ENCODE measurements around the gene CCDC27.

Gene CCDC27

GRCh38 chr1:3741566-3742438 lies 10.4 kb upstream of the CCDC27 start:
- no peaks in the 10 kb centered on the region for H3K27me3 ChIP-seq (ENCODE audit: low read depth, low read length)
- H3K36me3 ChIP-seq (ENCODE audit: control insufficient read depth in 1 of 2, insufficient read depth in 2 of 2, low read length in 2 of 2), result peaks cover 9 to 59% of the 10 kb centered on the region in 2 donors

GRCh38 chr1:3742439-3743298 lies 9.6 kb upstream of the CCDC27 start:
- Histone ChIP-seq H3K9me3 (ENCODE audit: control insufficient read depth in 1 of 2, low read length in 2 of 2) (no peaks in the 10 kb centered on the region), H3K4me3 (ENCODE audit: low read depth in 1 of 2, low read length in 2 of 2) (no peak overlapping the region), H3K4me1 (ENCODE audit: control insufficient read depth in 1 of 2, insufficient read depth in 2 of 2, low read length in 2 of 2) (peaks cover 1 to 22% of the 10 kb centered on the region in 2 donors), H3K27ac (ENCODE audit: low read length) (no peak overlapping the region), H3K36me3 (ENCODE audit: control insufficient read depth in 1 of 2, insufficient read depth in 2 of 2, low read length in 2 of 2) (peaks cover 9 to 50% of the 10 kb centered on the region in 2 donors), H3K27me3 (ENCODE audit: low read depth, low read length) (no peaks in the 10 kb centered on the region)

More at GRCh38 chr1:3741566-3742438, 10.4 kb upstream of the CCDC27 start:
- Histone ChIP-seq H3K27ac (ENCODE audit: low read length) (no peak overlapping the region), H3K9me3 (ENCODE audit: control insufficient read depth in 1 of 2, low read length in 2 of 2) (no peaks in the 10 kb centered on the region), H3K4me1 (ENCODE audit: control insufficient read depth in 1 of 2, insufficient read depth in 2 of 2, low read length in 2 of 2) (peaks cover 0 to 20% of the 10 kb centered on the region in 2 donors), H3K4me3 (ENCODE audit: low read depth in 1 of 2, low read length in 2 of 2) (no peak overlapping the region)

GRCh38 chr1:3743421-3743820 lies 8.8 kb upstream of the CCDC27 start:
- H3K9me3 ChIP-seq (ENCODE audit: control insufficient read depth in 1 of 2, low read length in 2 of 2), result no peaks in the 10 kb centered on the region
- peaks cover 3 to 26% of the 10 kb centered on the region in 2 donors for H3K4me1 ChIP-seq (ENCODE audit: control insufficient read depth in 1 of 2, insufficient read depth in 2 of 2, low read length in 2 of 2)
- no peak overlapping the region for H3K4me3 ChIP-seq (ENCODE audit: low read depth in 1 of 2, low read length in 2 of 2)
- H3K27ac ChIP-seq (ENCODE audit: low read length), result no peak overlapping the region
- peaks cover 9 to 43% of the 10 kb centered on the region in 2 donors for H3K36me3 ChIP-seq (ENCODE audit: control insufficient read depth in 1 of 2, insufficient read depth in 2 of 2, low read length in 2 of 2)
- H3K27me3 ChIP-seq (ENCODE audit: low read depth, low read length), result no peaks in the 10 kb centered on the region

GRCh38 chr1:3743826-3744225 lies 8.4 kb upstream of the CCDC27 start:
- no peaks in the 10 kb centered on the region for H3K27me3 ChIP-seq (ENCODE audit: low read depth, low read length)
- no peak overlapping the region for H3K4me3 ChIP-seq (ENCODE audit: low read depth in 1 of 2, low read length in 2 of 2)
- H3K27ac ChIP-seq (ENCODE audit: low read length), result no peak overlapping the region
- peaks cover 3 to 26% of the 10 kb centered on the region in 2 donors for H3K4me1 ChIP-seq (ENCODE audit: control insufficient read depth in 1 of 2, insufficient read depth in 2 of 2, low read length in 2 of 2)
- peaks cover 8 to 39% of the 10 kb centered on the region in 2 donors for H3K36me3 ChIP-seq (ENCODE audit: control insufficient read depth in 1 of 2, insufficient read depth in 2 of 2, low read length in 2 of 2)
- no peaks in the 10 kb centered on the region for H3K9me3 ChIP-seq (ENCODE audit: control insufficient read depth in 1 of 2, low read length in 2 of 2)

- no peaks in the 10 kb centered on the region for H3K27me3 ChIP-seq (ENCODE audit: low read depth, low read length)
- peaks cover 6 to 33% of the 10 kb centered on the region in 2 donors for H3K36me3 ChIP-seq (ENCODE audit: control insufficient read depth in 1 of 2, insufficient read depth in 2 of 2, low read length in 2 of 2)
- no peak overlapping the region for H3K4me3 ChIP-seq (ENCODE audit: low read depth in 1 of 2, low read length in 2 of 2)
- H3K4me1 ChIP-seq (ENCODE audit: control insufficient read depth in 1 of 2, insufficient read depth in 2 of 2, low read length in 2 of 2), result peaks cover 3 to 26% of the 10 kb centered on the region in 2 donors
- no peak overlapping the region for H3K27ac ChIP-seq (ENCODE audit: low read length)
- H3K9me3 ChIP-seq (ENCODE audit: control insufficient read depth in 1 of 2, low read length in 2 of 2), result no peaks in the 10 kb centered on the region
Observed at GRCh38 chr1:3744646-3745045, 7.6 kb upstream of the CCDC27 start.

- Histone ChIP-seq H3K36me3 (ENCODE audit: control insufficient read depth in 1 of 2, insufficient read depth in 2 of 2, low read length in 2 of 2) (peaks cover 6 to 28% of the 10 kb centered on the region in 2 donors), H3K4me1 (ENCODE audit: control insufficient read depth in 1 of 2, insufficient read depth in 2 of 2, low read length in 2 of 2) (peaks cover 3 to 26% of the 10 kb centered on the region in 2 donors), H3K27me3 (ENCODE audit: low read depth, low read length) (no peaks in the 10 kb centered on the region), H3K4me3 (ENCODE audit: low read depth in 1 of 2, low read length in 2 of 2) (no peak overlapping the region), H3K9me3 (ENCODE audit: control insufficient read depth in 1 of 2, low read length in 2 of 2) (no peaks in the 10 kb centered on the region), H3K27ac (ENCODE audit: low read length) (no peak overlapping the region)
Observed at GRCh38 chr1:3745071-3745470, 7.2 kb upstream of the CCDC27 start.

GRCh38 chr1:3745590-3746381 lies 6.5 kb upstream of the CCDC27 start:
- peaks cover 3 to 26% of the 10 kb centered on the region in 2 donors for H3K4me1 ChIP-seq (ENCODE audit: control insufficient read depth in 1 of 2, insufficient read depth in 2 of 2, low read length in 2 of 2)
- no peak overlapping the region for H3K27ac ChIP-seq (ENCODE audit: low read length)
- H3K4me3 ChIP-seq (ENCODE audit: low read depth in 1 of 2, low read length in 2 of 2), result peak overlapping the region; percentile 52 to 79
- no peaks in the 10 kb centered on the region for H3K9me3 ChIP-seq (ENCODE audit: control insufficient read depth in 1 of 2, low read length in 2 of 2)
- H3K27me3 ChIP-seq (ENCODE audit: low read depth, low read length), result no peaks in the 10 kb centered on the region
- H3K36me3 ChIP-seq (ENCODE audit: control insufficient read depth in 1 of 2, insufficient read depth in 2 of 2, low read length in 2 of 2), result peaks cover 6 to 26% of the 10 kb centered on the region in 2 donors

GRCh38 chr1:3746389-3746829 lies 5.8 kb upstream of the CCDC27 start:
- H3K27me3 ChIP-seq (ENCODE audit: low read depth, low read length), result no peaks in the 10 kb centered on the region
- peak overlapping the region; percentile 52 to 79 for H3K4me3 ChIP-seq (ENCODE audit: low read depth in 1 of 2, low read length in 2 of 2)
- H3K4me1 ChIP-seq (ENCODE audit: control insufficient read depth in 1 of 2, insufficient read depth in 2 of 2, low read length in 2 of 2), result peaks cover 3 to 26% of the 10 kb centered on the region in 2 donors
- peaks cover 6 to 20% of the 10 kb centered on the region in 2 donors for H3K36me3 ChIP-seq (ENCODE audit: control insufficient read depth in 1 of 2, insufficient read depth in 2 of 2, low read length in 2 of 2)
- H3K27ac ChIP-seq (ENCODE audit: low read length), result no peak overlapping the region
- H3K9me3 ChIP-seq (ENCODE audit: control insufficient read depth in 1 of 2, low read length in 2 of 2), result no peaks in the 10 kb centered on the region

GRCh38 chr1:3746830-3747521 lies 5.3 kb upstream of the CCDC27 start:
- no peak overlapping the region for H3K27ac ChIP-seq (ENCODE audit: low read length)

GRCh38 chr1:3747522-3747848 lies 4.8 kb upstream of the CCDC27 start:
- Histone ChIP-seq H3K4me3 (ENCODE audit: low read depth in 1 of 2, low read length in 2 of 2) (peak overlapping the region; percentile 52 to 79), H3K27ac (ENCODE audit: low read length) (no peak overlapping the region), H3K27me3 (ENCODE audit: low read depth, low read length) (no peaks in the 10 kb centered on the region), H3K36me3 (ENCODE audit: control insufficient read depth in 1 of 2, insufficient read depth in 2 of 2, low read length in 2 of 2) (peaks cover 3 to 10% of the 10 kb centered on the region in 2 donors), H3K9me3 (ENCODE audit: control insufficient read depth in 1 of 2, low read length in 2 of 2) (no peaks in the 10 kb centered on the region), H3K4me1 (ENCODE audit: control insufficient read depth in 1 of 2, insufficient read depth in 2 of 2, low read length in 2 of 2) (peaks cover 3 to 26% of the 10 kb centered on the region in 2 donors)

More at GRCh38 chr1:3746830-3747521, 5.3 kb upstream of the CCDC27 start:
- peaks cover 6 to 15% of the 10 kb centered on the region in 2 donors for H3K36me3 ChIP-seq (ENCODE audit: control insufficient read depth in 1 of 2, insufficient read depth in 2 of 2, low read length in 2 of 2)
- H3K27me3 ChIP-seq (ENCODE audit: low read depth, low read length), result no peaks in the 10 kb centered on the region
- H3K4me1 ChIP-seq (ENCODE audit: control insufficient read depth in 1 of 2, insufficient read depth in 2 of 2, low read length in 2 of 2), result peaks cover 3 to 26% of the 10 kb centered on the region in 2 donors
- peak overlapping the region; percentile 52 to 79 for H3K4me3 ChIP-seq (ENCODE audit: low read depth in 1 of 2, low read length in 2 of 2)
- H3K9me3 ChIP-seq (ENCODE audit: control insufficient read depth in 1 of 2, low read length in 2 of 2), result no peaks in the 10 kb centered on the region

Measured in muscle layer of duodenum (tissue), 2 donors.